Middle frontal gyrus (tissue), 1 donor: ENCODE data around the gene ERVK3-1.
"Not testable (repeated sequence)": the region's sequence is repeated elsewhere in the genome, so short reads cannot be mapped to it uniquely, and the experiment has no call there.

Source experiments
- DNase-seq: peaks from one replicate; pipeline ENCODE4 v3.0.0-alpha.2; 2015; ENCODE audit warnings: low spot score; ENCODE audit errors: extremely low spot score

The ERVK3-1 gene

DNA sequence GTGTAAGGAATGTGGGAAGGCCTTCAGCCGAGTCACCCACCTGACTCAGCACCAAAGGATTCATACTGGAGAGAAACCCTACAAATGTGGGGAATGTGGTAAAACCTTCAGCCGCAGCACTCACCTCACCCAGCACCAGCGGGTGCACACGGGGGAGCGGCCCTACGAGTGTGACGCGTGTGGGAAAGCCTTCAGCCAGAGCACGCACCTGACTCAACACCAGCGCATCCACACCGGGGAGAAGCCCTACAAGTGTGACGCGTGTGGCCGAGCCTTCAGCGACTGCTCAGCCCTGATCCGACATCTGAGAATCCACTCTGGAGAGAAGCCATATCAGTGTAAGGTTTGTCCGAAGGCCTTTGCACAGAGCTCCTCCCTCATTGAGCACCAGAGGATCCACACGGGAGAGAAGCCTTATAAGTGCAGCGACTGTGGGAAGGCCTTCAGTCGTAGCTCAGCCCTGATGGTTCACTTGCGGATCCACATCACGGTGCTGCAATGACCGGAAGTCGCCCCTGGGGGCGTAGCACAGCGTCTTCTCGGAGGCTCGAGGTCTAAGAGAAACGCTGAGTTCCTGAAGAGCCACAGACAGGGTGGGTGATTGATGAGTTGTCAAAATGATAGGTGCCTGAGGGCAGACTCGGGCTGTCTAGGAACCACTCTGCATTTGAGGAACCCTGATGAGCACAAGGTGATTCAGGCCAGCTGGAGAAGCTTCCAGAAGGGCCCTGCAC is 33.8 kb downstream of the ERVK3-1 start:
- no peak for DNase-seq

DNA sequence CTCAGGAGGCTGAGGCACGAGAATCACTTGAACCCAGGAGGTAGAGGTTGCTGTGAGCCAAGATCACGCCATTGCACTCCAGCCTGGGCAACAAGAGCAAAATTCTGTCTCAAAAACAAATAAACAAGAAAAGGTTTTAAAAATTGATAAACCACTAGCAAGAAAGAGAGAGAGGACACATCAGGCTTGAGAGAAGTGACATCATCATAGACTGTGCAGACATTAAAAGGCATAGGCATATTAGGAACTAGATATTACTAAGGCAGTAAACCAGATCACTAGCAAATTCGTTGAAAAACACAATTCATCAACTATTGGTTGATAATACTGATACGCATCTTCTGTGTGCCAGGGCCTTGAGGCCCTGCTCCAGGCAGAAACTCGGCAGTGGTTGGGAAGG is 40.4 kb downstream of the ERVK3-1 start:
- no peak for DNase-seq

DNA sequence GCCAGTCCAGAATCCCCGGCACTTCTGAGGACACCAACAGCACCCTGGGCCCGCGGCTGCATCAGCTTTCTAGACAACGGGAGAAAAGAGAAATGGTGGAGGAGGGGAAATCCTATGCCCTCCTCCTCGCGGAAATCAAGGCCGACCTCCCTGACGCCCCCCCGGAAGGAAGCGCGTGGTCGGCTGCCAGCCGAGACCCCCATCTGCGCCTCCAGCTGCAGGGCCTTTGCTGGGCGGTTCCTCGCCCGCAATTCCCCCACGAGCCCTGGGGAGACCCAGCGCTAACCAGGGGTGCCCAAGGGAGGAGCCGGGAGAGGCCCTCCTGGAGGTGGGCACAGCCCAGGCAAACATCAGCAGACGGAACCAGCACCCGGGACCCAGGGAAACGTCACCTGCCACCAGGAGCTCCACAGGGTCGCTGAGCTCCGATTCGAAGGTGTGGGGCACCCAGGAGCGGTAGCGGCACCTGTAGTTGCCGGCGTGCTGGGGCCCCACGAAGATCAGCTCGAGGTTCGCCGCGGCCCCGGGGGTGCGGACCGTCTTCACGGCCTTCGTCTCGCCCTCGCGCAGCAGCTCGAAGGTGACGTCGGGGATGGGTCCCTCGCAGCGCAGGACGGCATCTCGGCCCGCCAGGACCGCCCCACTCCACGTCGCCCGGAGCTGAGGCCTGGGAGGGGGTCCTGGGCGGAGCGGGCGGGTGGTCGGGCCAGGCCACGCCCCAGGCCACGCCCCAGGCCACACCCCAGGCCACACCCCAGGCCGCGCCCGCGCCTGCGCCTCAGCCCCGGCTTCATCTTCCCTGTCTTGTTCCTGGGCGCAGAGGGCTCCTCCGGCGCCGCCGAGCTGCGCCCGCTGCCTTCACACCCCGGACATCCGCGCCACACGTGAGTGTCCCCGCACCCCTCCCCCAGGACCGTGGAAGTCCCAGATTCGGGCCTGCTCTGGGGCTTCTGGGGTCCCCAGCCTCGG is 42.1 kb downstream of the ERVK3-1 start:
- peak; percentile 54 for DNase-seq

DNA sequence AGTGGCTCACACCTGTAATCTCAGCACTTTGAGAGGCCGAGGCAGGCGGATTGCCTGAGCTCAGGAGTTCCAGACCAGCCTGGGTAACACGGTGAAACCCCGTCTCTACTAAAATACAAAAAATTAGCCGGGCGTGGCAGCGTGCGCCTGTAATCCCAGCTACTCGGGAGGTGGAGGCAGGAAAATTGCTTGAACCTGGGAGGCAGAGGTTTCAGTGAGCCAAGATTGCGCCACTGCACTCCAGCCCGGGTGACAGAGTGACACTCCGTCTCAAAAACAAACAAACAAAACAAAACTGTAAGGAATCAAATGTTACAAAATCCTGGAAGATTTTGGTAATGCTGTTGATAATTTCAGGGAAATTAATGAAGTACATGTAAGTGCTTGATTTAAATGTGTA is 42.9 kb downstream of the ERVK3-1 start:
- DNase-seq: not testable (repeated sequence)

DNA sequence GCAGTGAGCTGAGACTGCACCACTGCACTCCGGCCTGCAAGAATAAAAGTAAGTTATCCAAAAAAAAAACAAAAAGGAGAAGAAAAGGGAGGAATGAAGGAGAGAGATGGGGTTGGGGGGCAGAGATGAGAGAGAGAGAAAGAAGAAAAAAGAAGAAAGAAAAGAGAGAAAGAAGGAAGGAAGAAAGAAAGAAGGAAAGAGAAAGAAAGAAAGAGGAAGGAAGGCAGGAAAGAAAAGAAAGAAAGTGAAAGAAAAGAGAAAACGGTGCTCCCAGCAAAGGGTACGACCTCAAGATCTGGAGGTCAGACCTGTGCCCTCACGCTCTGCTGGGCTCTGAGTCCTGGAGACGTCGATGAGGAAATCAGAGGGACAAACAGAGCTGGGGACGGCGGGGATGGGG is 44.4 kb downstream of the ERVK3-1 start:
- no peak for DNase-seq

DNA sequence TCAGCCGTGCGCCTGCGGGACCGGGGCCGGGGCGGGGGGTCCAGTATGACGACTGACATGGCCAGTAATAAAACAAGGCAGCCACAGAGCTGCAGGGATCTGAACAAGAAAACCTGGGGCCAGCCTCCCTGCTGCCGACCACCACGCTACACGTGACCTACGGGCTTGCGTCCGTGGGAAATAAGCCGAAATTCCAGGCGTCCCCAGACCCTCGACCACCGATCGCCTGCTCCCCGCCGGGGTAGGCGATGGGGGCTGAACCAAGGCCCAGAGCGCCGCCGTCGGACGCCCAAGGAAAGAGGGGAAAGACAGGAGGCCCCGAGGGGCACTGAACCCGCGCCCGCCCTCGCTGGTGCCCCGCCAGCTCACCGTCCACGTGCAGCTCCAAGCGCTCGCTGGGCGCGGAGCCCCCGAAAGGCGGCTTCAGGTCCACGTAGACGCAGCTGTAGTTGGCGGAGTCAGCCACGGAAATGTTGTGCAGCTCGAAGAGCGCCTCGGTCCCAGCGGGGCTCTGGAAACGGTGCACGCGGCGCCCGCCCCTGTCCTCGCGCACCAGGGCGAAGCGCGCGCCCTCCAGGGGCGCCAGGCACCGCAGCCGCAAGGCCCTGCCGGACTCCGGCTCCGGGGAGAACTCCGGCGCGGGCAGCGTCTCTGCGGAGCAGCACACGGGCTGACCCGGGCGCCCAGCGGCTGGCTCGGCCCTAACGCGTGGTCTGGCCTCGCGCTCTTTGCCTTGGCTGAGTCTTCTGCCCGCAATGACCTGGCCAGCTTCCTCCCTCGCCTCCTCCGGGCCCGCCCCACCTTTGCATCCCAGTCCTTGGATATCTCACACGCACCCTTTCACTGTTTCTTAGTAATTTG is 45.1 kb downstream of the ERVK3-1 start:
- no peak for DNase-seq

DNA sequence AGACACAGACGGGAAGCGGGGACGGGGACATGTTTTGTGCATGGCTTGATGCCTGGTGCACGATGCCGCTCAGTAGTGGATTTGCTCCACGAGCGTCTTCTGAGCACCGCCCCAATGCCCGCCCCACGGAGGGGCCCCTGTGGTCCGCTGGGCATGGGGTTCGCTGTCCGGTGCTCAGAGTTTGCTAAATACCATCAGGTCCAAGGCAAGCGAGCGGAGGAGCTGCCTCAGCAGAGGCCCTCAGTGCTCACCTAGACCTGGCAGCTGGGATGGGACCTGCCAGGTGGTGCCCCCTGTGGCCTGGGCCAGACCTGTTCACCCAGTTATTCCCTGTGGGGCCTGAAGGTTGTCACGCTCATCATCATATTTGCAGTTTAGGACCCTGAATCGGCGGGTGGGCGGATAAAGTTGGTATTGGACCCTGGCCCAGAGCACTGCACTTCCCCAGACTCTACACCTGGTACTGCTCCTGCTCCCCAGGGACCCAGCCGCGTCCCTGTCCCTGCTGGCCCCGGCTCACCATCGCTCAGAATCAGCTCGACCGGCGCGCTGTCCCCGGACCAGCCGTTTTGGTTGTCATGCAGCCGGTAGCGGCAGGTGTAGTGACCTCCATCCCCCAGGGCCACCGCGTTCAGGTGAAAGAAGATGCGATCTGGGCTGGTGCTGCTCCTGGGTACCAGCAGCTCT is 45.8 kb downstream of the ERVK3-1 start:
- DNase-seq: no peak

DNA sequence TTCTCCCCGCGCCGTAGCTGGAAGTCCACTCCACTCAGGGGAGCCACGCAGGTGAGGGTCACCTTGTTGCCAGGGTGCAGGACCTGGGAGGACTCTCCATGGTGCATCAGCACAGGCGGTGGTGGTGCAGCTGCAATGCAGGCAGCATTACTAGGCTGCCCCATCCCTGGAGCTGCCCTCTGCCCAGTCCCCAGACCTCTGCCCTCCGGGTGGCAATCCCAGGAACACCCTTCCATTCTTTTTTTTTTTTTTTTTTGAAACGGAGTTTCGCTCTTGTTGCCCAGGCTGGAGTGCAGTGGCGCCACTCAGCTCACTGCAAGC is 46.3 kb downstream of the ERVK3-1 start:
- DNase-seq: no peak

DNA sequence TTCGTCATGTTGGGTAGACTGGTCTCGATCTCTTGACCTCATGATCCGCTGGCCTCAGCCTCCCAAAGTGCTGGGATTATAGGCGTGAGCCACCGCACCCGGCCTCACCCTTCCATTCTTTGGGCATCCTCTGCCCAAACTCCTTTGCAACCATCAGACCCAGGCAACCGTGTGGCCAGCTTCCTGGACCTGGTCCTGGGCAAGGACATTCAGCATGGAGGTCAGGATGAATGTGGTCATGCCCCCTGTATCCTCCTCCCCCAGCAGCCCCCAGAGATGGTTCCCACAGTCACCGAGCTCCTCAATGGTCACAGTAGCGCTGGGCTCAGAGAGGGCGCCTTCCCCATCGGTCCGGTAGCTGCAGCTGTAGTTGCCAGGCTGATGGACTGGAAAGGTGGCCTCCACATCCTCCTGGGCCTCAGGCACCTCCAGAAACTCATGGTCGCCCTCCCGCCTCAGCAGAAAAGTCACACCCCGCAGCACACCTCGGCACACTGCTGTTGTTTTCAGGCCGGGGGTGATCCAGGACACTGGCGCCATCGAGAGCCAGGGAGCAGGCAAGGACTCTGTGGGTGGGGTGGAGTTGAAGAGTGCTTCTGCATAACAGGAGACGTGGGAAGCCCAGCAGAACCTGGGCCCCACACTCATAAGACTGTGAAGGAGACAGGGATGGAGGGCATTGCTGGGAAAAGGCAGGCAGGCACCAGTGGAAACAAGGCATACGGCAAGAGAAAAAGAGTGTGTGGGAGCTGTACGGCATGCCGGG is 47.0 kb downstream of the ERVK3-1 start:
- DNase-seq: no peak

DNA sequence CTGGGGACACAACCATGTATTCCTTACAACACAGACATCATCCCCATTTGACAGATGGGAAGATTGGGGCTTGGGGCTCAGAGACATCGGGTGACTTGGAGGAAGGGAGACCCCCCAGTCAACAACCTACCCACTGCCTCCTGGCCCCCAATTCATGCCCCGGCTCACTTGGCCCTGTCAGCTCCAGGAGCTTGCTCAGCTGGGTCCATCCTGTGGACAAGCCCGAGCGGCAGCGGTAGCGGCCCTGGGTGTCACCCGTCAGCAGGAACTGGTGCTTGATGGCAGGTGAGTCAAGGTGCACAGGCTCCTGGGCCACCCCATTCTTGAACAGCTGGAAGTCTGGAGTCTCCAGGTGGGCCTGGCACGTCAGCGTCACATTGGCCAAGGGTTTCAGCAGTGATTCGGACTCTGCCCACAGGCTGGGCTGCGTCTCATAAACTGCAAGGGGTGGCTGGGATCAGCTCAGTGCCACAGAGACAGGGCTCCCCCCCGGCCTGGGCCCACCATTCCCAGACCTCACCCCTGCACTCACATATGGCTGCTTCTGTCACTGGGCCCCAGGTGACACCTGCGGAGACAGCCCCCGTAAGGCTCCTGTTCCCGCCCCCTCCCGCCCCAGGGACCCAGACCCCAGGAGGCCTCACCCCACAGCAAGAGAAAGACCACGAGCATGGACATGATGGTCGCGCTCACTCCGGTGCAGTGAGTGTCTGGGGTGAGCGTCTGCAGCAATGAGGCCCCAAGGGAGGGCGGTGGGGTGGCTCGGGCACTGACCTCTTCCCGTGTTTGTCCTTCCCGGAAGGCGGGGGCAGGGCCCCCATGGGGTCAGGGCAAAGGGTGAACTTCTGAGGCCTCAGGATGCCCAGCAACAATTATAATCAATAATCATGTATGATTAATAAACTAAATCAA is 47.8 kb downstream of the ERVK3-1 start, which contains the start of gene A1BG:
Gene A1BG, minus strand, starts transcription at position 733 of the 912 bp plus-strand sequence. Its CDS starts 55 bp downstream, at position 678.
- DNase-seq: no peak

DNA sequence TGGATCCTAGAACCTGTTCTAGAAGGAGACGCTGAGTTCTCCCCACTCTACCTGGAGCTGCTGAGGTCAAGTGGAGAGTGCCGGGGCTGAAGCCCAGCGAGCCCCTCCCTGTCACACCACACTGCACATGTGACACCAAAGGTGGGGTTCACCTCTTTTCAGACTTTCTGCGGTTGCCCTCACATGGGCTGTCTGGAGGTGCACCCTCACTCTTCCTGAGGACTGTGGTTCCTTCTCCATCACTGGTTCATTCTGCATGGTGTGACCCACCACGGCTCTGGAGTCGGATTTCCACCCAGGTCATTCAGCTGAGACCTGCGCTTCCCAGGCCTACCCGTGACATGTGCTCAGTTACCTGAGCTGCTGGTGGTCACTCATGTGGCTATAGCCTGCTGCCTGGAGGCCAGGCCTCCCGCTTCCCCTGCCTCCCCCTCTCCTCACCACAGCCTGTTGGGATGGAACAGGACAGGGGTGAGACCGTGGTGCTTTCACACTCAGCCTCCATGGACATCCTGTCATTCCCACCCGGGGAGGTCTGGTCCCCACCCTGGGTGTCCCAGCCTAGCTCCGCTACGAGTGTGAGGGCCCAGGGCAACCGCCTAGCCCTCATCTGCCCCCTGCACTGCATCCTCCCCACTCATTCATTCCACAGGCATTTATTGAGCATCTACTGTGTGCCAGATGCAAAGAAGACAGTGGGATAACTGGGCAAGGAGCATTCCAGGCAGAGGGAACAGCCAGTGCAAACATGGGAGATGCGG is 48.7 kb downstream of the ERVK3-1 start:
- DNase-seq: no peak

DNA sequence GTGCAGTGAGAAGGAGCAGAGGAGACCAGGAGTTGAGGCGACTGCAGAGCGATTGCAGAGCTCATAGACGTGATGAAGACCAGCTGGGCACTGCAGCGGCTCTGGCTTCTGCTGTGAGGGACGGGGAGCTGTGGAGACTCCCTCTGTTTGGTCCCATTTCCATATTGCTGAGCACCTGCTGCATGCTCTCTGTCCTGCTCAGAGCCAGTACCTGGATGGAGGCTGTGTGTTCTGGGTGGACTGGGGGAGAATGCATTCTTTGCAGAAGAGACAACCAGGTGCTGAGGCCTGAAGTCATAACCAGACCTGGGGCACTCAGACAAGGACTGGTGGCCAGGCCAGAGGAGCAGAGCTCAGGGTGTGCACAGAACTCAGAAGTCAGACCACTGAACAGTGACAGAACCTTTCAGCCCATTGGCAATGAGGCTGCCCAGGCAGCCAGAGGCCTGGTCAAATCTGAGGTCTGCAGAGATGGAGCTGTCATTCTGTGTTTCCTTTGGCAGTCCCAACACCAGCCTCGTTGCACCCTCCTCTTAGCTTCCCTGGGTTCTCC is 49.4 kb downstream of the ERVK3-1 start:
- no peak for DNase-seq

DNA sequence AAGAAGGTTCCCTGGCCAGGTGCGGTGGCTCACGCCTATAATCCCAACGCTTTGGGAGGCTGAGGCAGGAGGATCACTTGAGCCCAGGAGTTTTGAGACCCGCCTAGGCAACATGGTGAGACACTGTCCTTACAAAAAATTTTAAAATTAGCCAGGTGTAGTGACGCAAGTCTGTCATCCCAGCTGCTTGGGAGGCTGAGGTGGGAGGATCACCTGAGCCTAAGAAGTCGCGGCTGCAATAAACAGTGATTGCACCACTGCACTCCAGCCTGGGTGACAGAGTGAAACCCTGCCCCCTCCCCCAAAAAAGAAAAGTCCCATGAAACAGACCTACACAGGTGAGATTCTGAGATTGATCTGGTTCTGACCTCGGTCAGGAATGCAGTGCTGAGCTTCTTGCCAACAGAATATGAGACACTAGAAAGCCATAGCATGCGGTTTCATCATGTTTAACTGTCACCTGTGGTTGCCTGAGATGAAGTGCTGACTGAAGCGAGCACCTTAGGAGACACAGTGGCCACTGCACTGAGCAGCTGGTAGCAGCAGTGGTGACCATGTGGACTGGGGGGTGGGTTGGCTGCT is 50.1 kb downstream of the ERVK3-1 start:
- no peak for DNase-seq

DNA sequence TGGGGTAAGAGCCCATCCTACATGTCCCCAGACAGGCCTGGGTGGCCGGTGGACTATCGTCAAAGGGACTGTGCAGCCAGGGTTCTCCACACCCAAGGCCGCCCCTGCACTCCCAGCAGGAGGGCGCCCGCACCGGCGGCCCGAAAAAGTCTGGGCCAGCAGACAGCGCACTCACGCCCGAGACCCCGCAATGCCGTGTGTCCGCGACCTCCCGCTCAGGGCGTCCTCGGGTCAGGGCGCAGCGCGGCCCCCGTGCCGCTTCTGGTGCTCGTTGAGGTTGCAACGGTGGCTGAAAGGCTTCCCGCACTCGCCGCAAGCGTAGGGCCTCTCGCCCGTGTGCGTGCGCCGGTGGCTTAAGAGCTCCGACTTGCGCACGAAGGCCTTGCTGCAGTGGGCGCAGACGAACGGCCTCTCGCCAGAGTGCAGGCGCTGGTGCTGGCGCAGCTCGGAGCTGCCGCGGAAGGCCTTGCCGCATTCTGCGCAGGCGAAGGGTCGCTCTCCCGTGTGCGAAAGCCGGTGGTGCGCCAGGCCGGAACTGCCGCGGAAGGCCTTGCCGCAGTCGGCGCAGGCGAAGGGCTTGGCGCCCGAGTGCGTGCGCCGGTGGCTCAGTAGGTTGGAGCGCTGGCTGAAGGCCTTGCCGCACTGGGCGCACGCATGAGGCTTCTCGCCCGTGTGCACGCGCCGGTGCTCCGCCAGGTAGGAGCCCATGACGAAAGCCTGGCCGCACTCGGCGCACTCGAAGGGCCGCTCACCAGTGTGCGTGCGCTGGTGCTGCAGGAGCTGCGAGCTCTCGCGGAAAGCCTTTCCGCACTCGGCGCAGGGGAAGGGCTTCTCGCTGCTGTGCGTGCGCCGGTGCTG is 51.0 kb downstream of the ERVK3-1 start:
- DNase-seq: no peak

DNA sequence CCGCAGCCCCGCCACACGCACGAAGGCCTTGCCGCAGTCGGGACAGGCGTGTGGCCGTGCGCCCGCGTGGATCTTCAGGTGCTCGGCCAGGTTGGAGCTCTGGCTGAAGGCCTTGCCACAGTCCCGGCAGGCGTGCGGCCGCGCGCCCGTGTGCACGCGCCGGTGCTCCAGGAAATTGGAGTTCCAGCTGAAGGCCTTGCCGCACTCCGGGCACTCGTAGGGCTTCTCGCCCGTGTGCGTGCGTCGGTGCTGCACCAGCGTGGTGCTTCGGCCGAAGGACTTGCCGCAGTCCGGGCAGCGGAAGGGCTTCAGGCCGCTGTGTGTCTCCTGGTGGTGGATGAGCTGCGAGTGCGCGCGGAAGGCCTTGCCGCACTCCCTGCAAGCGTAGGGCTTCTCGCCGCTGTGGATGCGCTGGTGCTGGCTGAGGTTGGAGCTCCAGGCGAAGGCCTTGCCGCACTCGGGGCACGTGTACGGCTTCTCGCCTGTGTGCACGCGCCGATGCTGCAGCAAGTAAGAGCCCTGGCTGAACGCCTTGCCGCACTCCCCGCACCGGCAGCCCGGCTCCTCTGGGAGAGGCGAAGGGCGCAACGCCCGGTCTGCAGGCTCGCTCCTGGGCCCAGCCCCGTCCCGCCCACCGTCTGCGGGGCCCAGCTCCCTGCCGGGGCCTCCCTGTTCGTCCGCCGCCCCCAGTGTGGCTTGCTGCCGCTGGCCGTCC is 51.7 kb downstream of the ERVK3-1 start:
- DNase-seq: no peak

DNA sequence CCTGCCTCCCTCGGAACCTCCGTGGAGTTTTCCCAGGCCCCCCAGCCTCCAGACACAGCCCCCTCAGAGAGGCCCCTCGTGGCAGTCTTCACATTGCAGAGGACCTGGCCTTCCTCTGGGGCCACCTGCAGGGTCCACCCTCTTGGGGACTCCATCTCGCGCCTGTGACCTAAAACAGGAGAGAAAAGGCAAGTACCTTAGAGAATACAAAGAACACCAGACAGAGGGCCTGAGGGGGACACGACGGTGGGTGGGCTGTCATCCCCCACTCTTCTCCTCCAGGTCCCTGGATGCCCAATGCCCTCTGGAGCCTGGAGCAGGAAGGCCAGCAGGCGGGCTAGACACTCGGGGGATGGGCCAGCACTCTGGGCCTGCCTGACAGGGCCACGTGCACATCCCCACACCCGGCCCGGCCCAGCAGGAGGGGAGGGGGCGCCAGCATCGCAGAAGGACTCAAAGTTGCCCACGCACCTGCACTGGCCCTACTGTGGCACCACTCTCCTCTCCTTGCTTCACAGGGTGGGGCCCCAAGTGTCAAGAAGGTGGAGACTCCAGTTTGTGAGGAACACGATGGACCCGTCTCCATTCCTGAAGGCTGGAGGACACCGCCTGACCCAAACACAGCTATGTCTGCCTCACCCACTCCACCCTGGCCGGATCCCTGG is 52.4 kb downstream of the ERVK3-1 start:
- DNase-seq: no peak
